ENCODE data around the gene TSHZ3. TPM values are rescaled to one million over a fixed set of nuclear protein-coding genes. Genes with fewer than 3 reads are reported as not detected.
A peak's percentile ranks its signal among the peaks of the same experiment; 100 is the strongest.

The TSHZ3 gene
- total and polyA plus RNA-seq, 2 of the 8 experiments (the other 6 are each of a cell fraction or from before 2014, with no cell fraction given): 3.1 to 12.3 TPM

DNA sequence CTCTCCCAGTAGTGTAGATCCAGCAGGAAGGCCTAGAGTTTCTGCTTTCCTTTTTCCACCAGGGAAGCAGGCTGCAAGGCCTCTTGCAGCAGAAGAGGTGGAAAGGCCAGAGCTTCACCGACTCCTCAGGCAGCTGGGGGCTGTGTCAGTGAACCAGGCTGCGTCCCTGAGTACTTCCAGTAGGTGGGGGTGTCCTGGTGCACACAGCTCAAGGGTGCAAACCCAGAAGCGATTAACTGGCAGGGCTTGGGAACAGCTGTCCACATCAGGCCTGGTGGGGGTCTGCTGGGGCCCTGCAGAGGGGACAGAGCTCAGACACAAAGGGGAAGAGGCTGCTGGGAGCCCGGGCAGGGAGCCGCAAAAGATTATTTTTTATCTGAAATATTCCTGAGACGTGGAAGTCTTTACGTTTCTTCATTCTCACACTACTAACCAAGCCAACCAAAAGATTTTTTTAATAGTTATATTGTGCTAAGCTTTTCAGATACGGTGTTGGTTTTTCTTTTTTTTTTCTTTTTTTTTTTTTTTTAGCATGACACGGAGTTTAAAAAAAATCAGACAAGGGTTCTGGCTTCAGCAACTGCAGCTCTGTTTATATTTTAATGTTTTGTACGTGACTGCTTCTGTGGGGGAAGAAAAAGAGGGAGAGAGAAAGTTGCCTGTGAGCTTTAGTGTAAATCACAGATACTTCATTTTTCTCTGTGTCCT lies 11.0 kb downstream of the TSHZ3 start:
- Histone ChIP-seq H3K79me1 (ENCODE audit: low read depth, low read length) (peaks cover 5% of the 10 kb centered on the region; the same call in 1 of the 2 replicates), H2AK5ac (ENCODE audit: low read depth, low read length) (no peak overlapping the region), H2BK12ac (ENCODE audit: low read depth, low read length) (no peak overlapping the region), H3K4me3 (ENCODE audit: extremely low read depth in 1 of 4, insufficient read depth in 2 of 4, low read depth in 3 of 4, low read length in 4 of 4) (no peak overlapping the region), H3K27ac (ENCODE audit: low read depth, low read length) (no peak overlapping the region), H3K9ac (replicated peaks in 1 of 4; ENCODE audit: extremely low read depth in 1 of 4, low read depth in 3 of 4, low read length in 3 of 4) (no peak overlapping the region), H3K56ac (replicated peaks; ENCODE audit: insufficient read length, low read depth, low read length) (no peak overlapping the region), H4K8ac (ENCODE audit: extremely low read depth, insufficient read depth, low read length) (no peak overlapping the region), H3K9me3 (ENCODE audit: insufficient read depth in 2 of 2, low read depth in 1 of 2, low read length in 1 of 2) (no peaks in the 10 kb centered on the region), H3K4me1 (replicated peaks in 1 of 4; ENCODE audit: control insufficient read depth in 3 of 4, insufficient read depth in 4 of 4, low read length in 3 of 4) (peaks cover 2 to 27% (median 11%) of the 10 kb centered on the region in 4 experiments), H3K27me3 (replicated peaks in 1 of 4; ENCODE audit: control insufficient read depth in 3 of 4, extremely low read depth in 1 of 4, insufficient read depth in 3 of 4, low read length in 3 of 4) (no peaks in the 10 kb centered on the region), H2BK5ac (ENCODE audit: low read depth, low read length) (no peak overlapping the region), H2BK20ac (ENCODE audit: low read length) (no peak overlapping the region), H3K36me3 (ENCODE audit: control insufficient read depth in 2 of 4, insufficient read depth in 4 of 4, low read length in 3 of 4) (no peaks in the 10 kb centered on the region), H3K4ac (replicated peaks; ENCODE audit: insufficient read length, low read depth, low read length) (no peak overlapping the region), H2AFZ (ENCODE audit: low read length) (no peak overlapping the region), H3K18ac (ENCODE audit: extremely low read depth, low read length) (no peak overlapping the region), H2BK15ac (ENCODE audit: low read length) (no peak overlapping the region; the same call in 1 of the 2 replicates), H4K20me1 (replicated peaks in 1 of 2; ENCODE audit: control insufficient read depth in 1 of 2, insufficient read depth in 2 of 2, low read length in 2 of 2) (peaks cover 0 to 4% of the 10 kb centered on the region in 2 experiments), H3K23ac (ENCODE audit: insufficient read length) (no peak overlapping the region), H4K91ac (replicated peaks; ENCODE audit: insufficient read length, low read length) (no peak overlapping the region), H3K14ac (ENCODE audit: insufficient read length) (no peak overlapping the region), H3K23me2 (ENCODE audit: low read depth, low read length) (no peaks in the 10 kb centered on the region; the same call in 1 of the 2 replicates), H3K4me2 (ENCODE audit: insufficient read depth in 1 of 2, low read depth in 2 of 2, low read length in 2 of 2) (no peak overlapping the region), H3K79me2 (ENCODE audit: control insufficient read depth in 1 of 2, insufficient read depth in 2 of 2, low read length in 2 of 2) (peaks cover 0 to 75% of the 10 kb centered on the region in 2 experiments; a peak in 3 of 4 replicates), H4K5ac (ENCODE audit: insufficient read length, low read depth, low read length) (no peak overlapping the region), H2BK120ac (replicated peaks; ENCODE audit: low read depth, low read length) (no peak overlapping the region)
- WGBS, 2 experiments (ENCODE audit: extremely low coverage in 1 of 2, insufficient coverage in 1 of 2, insufficient read length in 1 of 2, insufficient replicate concordance in 2 of 2, low coverage in 1 of 2, low lambda C conversion rate in 2 of 2, missing lambda C conversion rate in 1 of 2): 60% methylated on average over 10 of the region's 10 CpGs; no CpG with 5 or more reads in 1 of the 2 experiments
- ChIA-PET CTCF (ENCODE audit: partially characterized antibody) (interaction anchor here (0.6 to 1.6 kb wide), 21 partner anchors 8 to 986 kb away, joined by 3 to 10 read pairs (median 4); no protein-coding TSS in a partner anchor), POLR2A (ENCODE audit: partially characterized antibody) (interaction anchor here (0.6 to 1.0 kb wide), 5 partner anchors 9 to 176 kb away, joined by 3 to 5 read pairs (median 3); no protein-coding TSS in a partner anchor)
- DNase-seq (ENCODE audit: low read depth in 1 of 2, low spot score in 2 of 2) (peak in 1 of 2 experiments; percentile 75), FAIRE-seq (peak; percentile 83)
- TF ChIP-seq NANOG (IDR thresholded peaks at IDR 0.05; ENCODE audit: insufficient read depth, low read depth, low read length, poor library complexity, severe bottlenecking): peak; percentile 34
